K562 (cell line): ENCODE results near the gene SS18L1. TPM values are rescaled to one million over a fixed set of nuclear protein-coding genes. Genes with fewer than 3 reads are reported as not detected.

Experiments
- ATF2 ChIP-seq: sonication (generic); formaldehyde crosslinking; IDR thresholded peaks from 2 replicates; pipeline ENCODE4 v1.8.1; 2022; ENCODE audit warnings: missing genetic modification reagents
- BRF2 ChIP-seq: IDR thresholded peaks from 3 replicates; pipeline ENCODE4 v1.6.1; 2011; ENCODE audit warnings: borderline replicate concordance, mild to moderate bottlenecking; ENCODE audit not compliant: insufficient read length, insufficient read depth
- CBFA2T3 ChIP-seq: fragments of 450-650 bp; IDR thresholded peaks from 2 replicates; pipeline ENCODE4 v1.6.1; 2017
- DEAF1 ChIP-seq: fragments of 450-650 bp; formaldehyde crosslinking; IDR thresholded peaks from 2 replicates; pipeline ENCODE4 v1.4.0; 2020; ENCODE audit warnings: mild to moderate bottlenecking, moderate library complexity
- ESRRA ChIP-seq: fragments of 450-650 bp; IDR thresholded peaks from 2 replicates; pipeline ENCODE4 v1.6.1; 2014; ENCODE audit warnings: low read depth, mild to moderate bottlenecking, moderate library complexity, borderline replicate concordance
- HEY1 ChIP-seq: fragments of 250-450 bp; sonication (Bioruptor Pico); IDR thresholded peaks from 2 replicates; pipeline ENCODE4 v1.5.0; 2020; ENCODE audit warnings: mild to moderate bottlenecking, moderate library complexity, borderline replicate concordance
- JUNB ChIP-seq: fragments of 450-650 bp; formaldehyde crosslinking; conservative IDR thresholded peaks from 2 replicates; pipeline ENCODE4 v1.4.0; 2020; ENCODE audit warnings: mild to moderate bottlenecking
- MEIS2 ChIP-seq: fragments of 450-650 bp; IDR thresholded peaks from 2 replicates; pipeline ENCODE4 v1.6.1; 2014; ENCODE audit warnings: mild to moderate bottlenecking; ENCODE audit not compliant: partially characterized antibody
- MIER1 ChIP-seq: fragments of 450-650 bp; IDR thresholded peaks from 2 replicates; pipeline ENCODE4 v1.6.1; 2016; ENCODE audit warnings: antibody characterized with exemption, mild to moderate bottlenecking, low read depth
- MTA2 ChIP-seq: fragments of 450-650 bp; IDR thresholded peaks from 2 replicates; pipeline ENCODE4 v1.6.1; 2016; ENCODE audit warnings: low read depth
- ZBTB1 ChIP-seq: sonication (generic); formaldehyde crosslinking; IDR thresholded peaks from 2 replicates; pipeline ENCODE4 v1.8.1; 2023; ENCODE audit warnings: missing genetic modification reagents, low read depth, mild to moderate bottlenecking, borderline replicate concordance
- ZNF212 ChIP-seq: fragments of 450-650 bp; formaldehyde crosslinking; IDR thresholded peaks from 2 replicates; pipeline ENCODE4 v1.4.0; 2020; ENCODE audit warnings: mild to moderate bottlenecking
- ZNF239 ChIP-seq: fragments of 250-450 bp; sonication (Bioruptor Pico); IDR thresholded peaks from 2 replicates; pipeline ENCODE4 v1.4.0; 2020; ENCODE audit warnings: mild to moderate bottlenecking
- ZNF263 ChIP-seq: sonication (generic); formaldehyde crosslinking; IDR thresholded peaks from 2 replicates; pipeline ENCODE4 v1.8.0; 2022; ENCODE audit warnings: mild to moderate bottlenecking, missing genetic modification reagents, borderline replicate concordance
- ZNF280A ChIP-seq: fragments of 450-650 bp; IDR thresholded peaks from 2 replicates; pipeline ENCODE4 v1.6.1; 2018; ENCODE audit warnings: mild to moderate bottlenecking, low read depth; ENCODE audit not compliant: partially characterized antibody
- ZNF311 ChIP-seq: fragments of 250-450 bp; sonication (Bioruptor Pico); IDR thresholded peaks from 2 replicates; pipeline ENCODE4 v1.4.0; 2020; ENCODE audit warnings: mild to moderate bottlenecking, moderate library complexity
- ZNF347 ChIP-seq: fragments of 450-650 bp; formaldehyde crosslinking; IDR thresholded peaks from 2 replicates; pipeline ENCODE4 v1.4.0; 2020; ENCODE audit warnings: low read depth, mild to moderate bottlenecking, moderate library complexity
- polyA plus RNA-seq, 8 experiments: library from polyadenylated mRNA; depleted of rRNA in 4 of 8; stranded (reverse) in 5 of 8; unstranded in 3 of 8; fragments of >200 nt; fragmentation: Nextera tagmentation in 2 of 8; fragmentation: Illumina TruSeq in 1 of 8; extraction: Ambion mirVana in 2 of 8; extraction: Trizol in 1 of 8; gene quantifications; 2 replicates each; pipeline versions ENCODE4 v1.2.1 to v1.2.3, GENCODE V29; 2011 to 2014; ENCODE audit warnings: inconsistent platforms in 1 of 8, missing spikeins in 1 of 8
- total RNA-seq, 7 experiments: library from RNA; depleted of rRNA in 6 of 7; stranded (reverse); fragments of >200 nt in 6 of 7; fragmentation: Illumina TruSeq in 2 of 7; extraction: Trizol in 2 of 7; gene quantifications; 2 replicates each; pipeline versions ENCODE4 v1.2.1 to v1.2.3, GENCODE V29; 2011 to 2021; ENCODE audit warnings: low replicate concordance in 1 of 7

Gene SS18L1
- total and polyA plus RNA-seq, 9 of the 15 experiments (the other 6 are each of a cell fraction or from before 2014, with no cell fraction given) = 2.7 to 28.3 (median 15.1) TPM

- TF ChIP-seq MIER1 = no peak
- TF ChIP-seq ESRRA = peak; percentile 91; the same call in 1 of the 2 replicates
- TF ChIP-seq MTA2 = no peak
- no peak for TF ChIP-seq ZNF347
- TF ChIP-seq ZNF280A = no peak
- no peak for TF ChIP-seq ATF2 (CRISPR knock-in tag)
- TF ChIP-seq ZNF311 (CRISPR knock-in tag) = no peak
- TF ChIP-seq ZNF239 = no peak
- no peak for TF ChIP-seq HEY1 (CRISPR knock-in tag)
- TF ChIP-seq ZBTB1 (CRISPR knock-in tag) = no peak
- TF ChIP-seq ZNF263 (CRISPR knock-in tag) = no peak
- TF ChIP-seq DEAF1 (CRISPR knock-in tag) = no peak
- TF ChIP-seq BRF2 = no peak
- peak; percentile 65 for TF ChIP-seq MEIS2
- no peak for TF ChIP-seq CBFA2T3
- no peak for TF ChIP-seq JUNB (CRISPR knock-in tag)
- no peak for TF ChIP-seq ZNF212 (CRISPR knock-in tag)
- TF ChIP-seq, all 486 proteins: peak for 84
Observed at GRCh38 chr20:62121776-62122653, 21.6 kb upstream of the SS18L1 start, which contains the start of gene LSM14B (continued).
